ENCODE results near the gene CABP4.
"Not testable (repeated sequence)": the region's sequence is repeated elsewhere in the genome, so short reads cannot be mapped to it uniquely, and the experiment has no call there.

The CABP4 gene

GRCh38 chr11:67456068-67456705 lies 1.0 kb downstream of the CABP4 start:
- DNase-seq: no peak

- DNase-seq: no peak
These were observed 2.3 kb downstream of the CABP4 start for GRCh38 chr11:67457453-67457852.

GRCh38 chr11:67458266-67458665 lies 3.1 kb downstream of the CABP4 start:
- DNase-seq: no peak

- no peak for DNase-seq
These were observed 8.0 kb downstream of the CABP4 start for GRCh38 chr11:67463186-67463585.

- no peak for DNase-seq
These were observed 8.7 kb downstream of the CABP4 start for GRCh38 chr11:67463680-67464410.

- DNase-seq: peak; percentile 88
These were observed 9.4 kb downstream of the CABP4 start for GRCh38 chr11:67464411-67465188.

GRCh38 chr11:67465189-67465510 lies 10.0 kb downstream of the CABP4 start:
- DNase-seq: no peak

GRCh38 chr11:67465530-67465929 lies 10.4 kb downstream of the CABP4 start:
- DNase-seq: not testable (repeated sequence)

GRCh38 chr11:67466367-67466766 lies 11.2 kb downstream of the CABP4 start:
- no peak for DNase-seq

GRCh38 chr11:67466962-67467771 lies 12.0 kb downstream of the CABP4 start:
- no peak for DNase-seq

GRCh38 chr11:67468056-67468455 lies 12.9 kb downstream of the CABP4 start:
- DNase-seq: no peak

GRCh38 chr11:67468456-67468758 lies 13.3 kb downstream of the CABP4 start:
- DNase-seq: no peak

GRCh38 chr11:67468759-67469507 lies 13.8 kb downstream of the CABP4 start, which contains the start of gene TMEM134:
Gene TMEM134, minus strand, starts transcription at chr11:67469251. Its CDS starts 59 bp downstream, at chr11:67469192.
- DNase-seq: peak; percentile 92

GRCh38 chr11:67469508-67469811 lies 14.3 kb downstream of the CABP4 start:
- no peak for DNase-seq

- no peak for DNase-seq
These were observed 15.3 kb downstream of the CABP4 start for GRCh38 chr11:67470337-67471002.

GRCh38 chr11:67472882-67473281 lies 17.7 kb downstream of the CABP4 start:
- no peak for DNase-seq

- DNase-seq: not testable (repeated sequence)
These were observed 21.5 kb downstream of the CABP4 start for GRCh38 chr11:67476692-67477091.

- not testable (repeated sequence) for DNase-seq
These were observed 22.3 kb downstream of the CABP4 start for GRCh38 chr11:67477344-67478050.

- no peak for DNase-seq
These were observed 27.2 kb downstream of the CABP4 start for GRCh38 chr11:67482275-67482826.

- peak; percentile 71 for DNase-seq
These were observed 28.0 kb downstream of the CABP4 start, which contains the start of gene AIP for GRCh38 chr11:67482827-67483798. Gene AIP, plus strand, starts transcription at chr11:67483026. Its CDS starts 133 bp downstream, at chr11:67483159.

Data from activated gamma-delta T cell (primary cell).